HG03095 (cell line): ENCODE results near the gene NCL.
"Not testable (repeated sequence)": the region's sequence is repeated elsewhere in the genome, so short reads cannot be mapped to it uniquely, and the experiment has no call there.

Experiments
- ATAC-seq: cut with Tn5 transposase; IDR thresholded peaks from one replicate; pipeline ENCODE4 v1.9.1; 2021; ENCODE audit warnings: moderate library complexity; ENCODE audit not compliant: unreplicated experiment

Gene NCL

DNA sequence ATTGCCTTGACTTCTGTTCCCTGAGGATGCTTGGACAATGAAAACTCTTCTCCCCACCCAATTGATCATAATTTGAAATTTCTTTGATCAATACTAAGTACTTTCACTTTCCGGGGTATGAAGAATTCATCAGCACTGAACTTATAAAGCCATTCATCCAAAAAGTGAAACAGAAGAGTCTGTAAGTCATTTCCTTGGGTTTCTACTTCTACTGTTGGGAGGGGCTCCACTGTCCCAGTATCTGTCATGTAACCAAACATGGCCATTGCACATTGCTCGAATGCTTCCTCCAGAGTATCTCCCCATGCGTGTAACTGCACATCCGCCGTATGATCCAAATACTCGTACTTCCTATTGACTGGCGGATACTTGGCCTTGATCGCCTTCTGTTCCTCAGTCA is 30.3 kb downstream of the NCL start:
- no peak for ATAC-seq

GRCh38 chr2:231431606-231432005 is 32.7 kb downstream of the NCL start:
- no peak for ATAC-seq

DNA sequence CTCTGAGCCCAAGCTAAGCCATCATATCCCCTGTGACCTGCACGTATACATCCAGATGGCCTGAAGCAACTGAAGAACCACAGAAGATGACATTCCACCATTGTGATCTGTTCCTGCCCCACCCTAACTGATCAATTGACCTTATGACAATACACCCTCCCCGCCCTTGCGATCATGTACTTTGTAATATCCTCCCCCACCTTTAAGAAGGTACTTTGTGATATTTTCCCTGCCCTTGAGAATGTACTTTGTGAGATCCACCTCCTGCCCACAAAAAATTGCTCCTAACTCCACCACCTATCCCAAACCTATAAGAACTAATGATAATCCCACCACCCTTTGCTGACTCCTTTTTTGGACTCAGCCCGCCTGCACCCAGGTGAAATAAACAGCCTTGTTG is 33.8 kb downstream of the NCL start:
- not testable (repeated sequence) for ATAC-seq

GRCh38 chr2:231429901-231430300 is 34.4 kb downstream of the NCL start:
- ATAC-seq: no peak

DNA sequence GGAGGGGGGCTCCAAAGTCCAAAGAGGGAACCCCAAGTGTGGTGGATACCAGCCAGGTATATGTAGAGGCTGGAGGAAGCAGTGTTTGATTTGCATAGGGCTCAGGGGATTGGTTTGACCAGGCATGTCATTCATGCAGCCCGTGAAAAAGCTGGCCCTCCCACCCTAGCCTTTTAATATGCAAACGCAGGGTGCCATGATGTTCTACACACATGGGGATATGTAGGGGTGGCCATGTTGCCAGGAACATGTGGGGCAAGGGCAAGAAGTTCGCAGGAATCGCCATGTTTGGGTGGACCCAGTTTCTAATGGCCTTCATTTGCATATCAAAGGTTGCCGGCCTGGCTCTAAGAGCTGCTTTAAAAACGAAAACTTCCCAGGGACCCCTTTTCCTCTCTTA is 35.1 kb downstream of the NCL start:
- ATAC-seq: no peak

- no peak for ATAC-seq
Measured at GRCh38 chr2:231427116-231427515, 37.2 kb downstream of the NCL start.

GRCh38 chr2:231425811-231426703 is 38.2 kb downstream of the NCL start:
- ATAC-seq: no peak

DNA sequence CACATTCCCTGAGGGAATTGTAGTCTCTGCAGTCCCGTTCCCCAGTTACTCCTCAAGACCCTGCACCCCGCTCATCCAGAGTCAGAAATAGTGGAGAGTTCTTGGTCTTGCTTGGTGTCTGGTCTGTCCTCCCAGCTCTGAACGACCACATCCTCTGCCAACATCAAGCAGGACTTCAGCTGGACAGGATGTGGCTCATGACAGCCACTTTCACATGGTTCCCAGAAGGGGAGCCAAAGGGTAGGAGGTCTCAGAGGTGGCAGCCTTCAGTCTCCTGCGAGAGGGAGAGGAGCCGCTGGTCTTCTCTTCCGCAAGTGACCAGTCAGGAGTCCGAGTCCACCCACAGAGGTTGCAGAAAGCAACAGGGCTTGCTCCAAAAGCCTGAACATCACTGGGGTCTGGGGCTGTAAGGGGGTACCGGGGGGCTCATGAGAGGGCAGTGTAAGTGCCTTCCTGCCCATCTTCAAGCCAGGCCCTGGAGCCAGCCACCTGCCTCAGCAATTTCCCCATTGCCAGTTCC is 38.9 kb downstream of the NCL start:
- no peak for ATAC-seq

- ATAC-seq: no peak
Measured at GRCh38 chr2:231423176-231423575, 41.1 kb downstream of the NCL start.

DNA sequence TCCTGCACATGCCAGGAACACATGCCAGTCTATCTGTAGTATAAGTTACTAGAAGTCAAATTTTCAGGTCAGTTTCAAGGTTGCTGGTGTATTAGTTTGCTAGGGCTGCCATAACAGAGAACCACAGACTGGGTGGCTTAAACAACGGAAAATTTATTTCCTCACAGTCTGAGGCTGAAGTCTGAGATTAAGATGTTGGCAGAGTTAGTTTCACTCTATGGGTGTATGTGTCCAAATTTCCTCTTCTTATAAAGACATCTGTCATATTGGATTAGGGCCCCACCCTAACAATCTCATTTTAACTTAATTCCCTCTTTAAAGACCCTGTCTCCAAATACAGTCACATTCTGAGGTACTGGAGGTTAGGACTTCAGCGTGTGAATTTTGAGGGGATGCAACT is 42.2 kb downstream of the NCL start:
- no peak for ATAC-seq

DNA sequence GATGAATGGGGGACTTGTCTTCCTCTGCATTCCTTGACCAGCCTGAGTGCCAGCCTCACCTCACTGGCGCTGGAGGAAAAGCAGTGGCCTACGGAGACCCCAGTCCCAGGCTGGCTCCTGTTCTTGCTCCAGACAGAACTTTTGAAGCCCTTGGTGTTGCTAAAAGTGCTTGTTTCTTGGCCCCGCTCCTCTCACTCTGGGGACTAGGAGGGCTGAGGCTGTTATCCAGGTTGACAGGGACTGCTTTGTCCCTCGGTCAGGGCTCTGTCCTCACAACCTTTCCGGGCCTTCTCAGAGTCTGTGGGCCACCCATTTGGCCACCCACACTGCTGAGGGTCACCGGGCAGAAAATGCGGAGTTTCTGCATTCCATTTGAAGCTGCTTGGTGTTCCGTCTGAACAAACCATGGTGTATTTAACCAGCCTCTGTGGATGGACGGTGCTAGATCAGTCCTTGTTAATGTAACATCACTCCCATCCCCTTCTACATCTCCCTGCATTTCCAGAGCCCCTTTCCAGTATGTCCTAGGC is 43.2 kb downstream of the NCL start:
- no peak for ATAC-seq

DNA sequence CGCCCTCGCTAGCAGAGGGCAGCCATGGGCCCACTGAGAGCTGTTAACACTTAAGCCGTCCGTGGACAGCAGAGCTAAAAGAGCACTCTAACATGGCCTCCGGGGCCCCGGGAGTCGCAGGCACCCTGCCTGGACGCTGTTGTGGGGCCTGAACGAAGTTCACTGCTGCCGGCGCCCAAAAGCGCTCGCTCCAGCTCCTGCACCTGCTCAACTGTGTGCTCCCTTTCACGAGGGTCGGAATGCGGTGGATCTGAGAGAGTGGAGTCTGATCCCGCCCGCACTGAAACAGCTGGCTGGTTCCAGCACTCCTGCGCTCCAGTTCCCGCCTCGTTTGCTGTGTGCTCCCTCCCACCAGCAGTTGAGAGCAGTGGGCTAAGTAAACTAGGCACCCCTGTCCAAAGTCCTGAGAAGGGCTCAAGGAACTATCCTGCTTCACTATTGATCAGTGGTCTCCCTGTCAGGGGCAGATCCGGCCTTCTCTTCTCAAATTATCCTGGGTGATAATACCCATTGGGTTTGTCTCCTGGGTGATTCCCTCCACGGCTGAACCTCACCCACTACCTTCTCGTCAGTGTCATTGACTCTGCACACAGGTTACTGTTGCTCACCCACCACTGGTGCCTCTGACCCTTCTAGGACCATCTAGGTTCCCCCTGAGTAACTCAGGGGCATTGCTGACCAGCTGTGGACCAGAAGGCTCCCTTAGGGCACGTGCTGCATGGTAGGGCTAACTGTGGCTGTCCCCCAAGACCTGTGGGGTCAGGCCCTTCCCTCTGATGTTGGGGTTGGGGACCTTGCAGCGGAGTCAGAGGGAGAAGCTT is 45.3 kb downstream of the NCL start:
- no peak for ATAC-seq

GRCh38 chr2:231415029-231415428 is 49.3 kb downstream of the NCL start:
- ATAC-seq: no peak

DNA sequence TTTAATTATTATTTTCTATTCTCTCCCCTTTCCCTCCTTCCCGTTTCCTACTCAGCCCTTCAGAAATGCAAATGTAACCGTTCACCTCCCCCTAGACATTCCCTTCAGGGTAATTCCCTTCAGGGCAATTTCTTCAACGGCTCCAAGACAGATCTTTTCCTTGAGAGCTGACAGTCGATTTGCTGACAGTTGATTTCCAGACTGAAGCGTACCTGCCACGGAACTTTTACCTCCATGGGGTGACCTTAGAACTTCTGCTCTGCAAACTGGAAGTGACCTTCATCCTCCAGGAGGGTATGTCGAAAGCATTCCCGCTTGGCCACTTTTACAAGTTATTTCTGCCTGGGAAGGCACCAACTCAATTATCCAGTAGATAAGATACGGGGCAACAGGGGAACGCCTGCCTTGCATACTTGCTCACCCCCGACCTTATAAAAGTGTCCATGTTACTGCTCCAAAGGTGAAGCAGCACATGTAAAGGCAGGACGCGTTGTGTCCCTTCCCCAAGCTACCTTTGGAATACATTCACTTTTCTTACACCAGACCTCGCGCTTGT is 50.3 kb downstream of the NCL start:
- no peak for ATAC-seq

DNA sequence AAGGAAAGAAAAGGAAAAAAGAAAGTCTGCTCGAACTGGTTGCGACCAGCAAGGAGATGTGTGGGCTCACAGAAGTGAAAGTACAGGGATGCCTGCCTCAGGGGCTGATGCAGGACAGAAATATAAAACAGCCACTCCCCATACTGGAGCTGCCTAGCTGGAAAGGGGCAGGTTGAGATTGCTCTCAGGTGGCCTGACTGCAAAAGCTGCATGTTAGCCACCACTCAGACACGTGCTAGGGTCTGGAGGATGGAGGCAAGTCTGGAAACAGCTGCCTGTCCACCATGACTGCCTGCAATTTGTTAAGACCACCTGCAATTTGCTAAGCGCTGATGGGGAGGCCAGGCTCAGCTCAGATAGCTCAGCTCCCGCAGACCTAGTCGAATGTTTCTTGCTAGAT is 50.8 kb downstream of the NCL start:
- ATAC-seq: no peak

GRCh38 chr2:231412618-231412963 is 51.7 kb downstream of the NCL start:
- ATAC-seq: no peak

DNA sequence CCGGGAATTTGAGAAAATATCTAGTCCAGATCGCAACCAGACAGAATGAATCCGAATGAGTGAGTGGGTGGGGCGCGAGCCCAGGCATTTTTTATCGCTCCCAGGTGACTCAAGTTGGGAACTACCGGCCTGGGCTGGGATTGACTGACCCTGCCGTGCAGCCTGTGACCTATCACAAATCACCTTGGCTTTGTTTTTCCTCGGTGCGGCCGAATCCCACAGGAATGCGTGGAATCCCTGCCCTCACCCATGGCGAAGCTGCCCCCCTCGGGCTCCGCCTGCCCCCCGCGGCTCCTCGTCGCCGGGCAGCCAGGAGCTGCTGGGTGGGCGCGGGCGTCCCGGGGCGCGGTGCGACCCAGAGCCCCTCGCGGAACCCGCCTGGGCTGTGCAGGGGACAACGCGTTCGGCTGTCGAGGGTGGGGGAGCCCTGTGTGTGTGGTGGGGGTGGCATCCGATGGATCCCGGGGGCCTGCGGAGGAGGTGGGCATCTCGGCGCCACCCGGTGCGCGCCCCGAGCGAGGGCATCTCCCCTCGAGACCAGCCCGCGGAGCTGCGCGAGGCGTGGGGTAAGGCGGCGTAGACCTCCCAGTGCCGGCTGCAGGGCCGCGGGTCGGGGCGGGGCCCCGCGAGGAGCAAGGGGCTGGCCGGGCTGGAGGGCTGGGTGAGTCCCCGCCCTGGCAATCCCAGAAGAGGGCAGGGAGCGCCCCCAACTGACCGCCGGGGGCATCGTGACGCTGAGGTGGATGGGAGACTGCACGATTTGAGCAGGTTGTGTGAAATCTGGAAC is 52.3 kb downstream of the NCL start:
- ATAC-seq: peak; percentile 96

GRCh38 chr2:231411237-231411636 is 53.0 kb downstream of the NCL start:
- no peak for ATAC-seq

DNA sequence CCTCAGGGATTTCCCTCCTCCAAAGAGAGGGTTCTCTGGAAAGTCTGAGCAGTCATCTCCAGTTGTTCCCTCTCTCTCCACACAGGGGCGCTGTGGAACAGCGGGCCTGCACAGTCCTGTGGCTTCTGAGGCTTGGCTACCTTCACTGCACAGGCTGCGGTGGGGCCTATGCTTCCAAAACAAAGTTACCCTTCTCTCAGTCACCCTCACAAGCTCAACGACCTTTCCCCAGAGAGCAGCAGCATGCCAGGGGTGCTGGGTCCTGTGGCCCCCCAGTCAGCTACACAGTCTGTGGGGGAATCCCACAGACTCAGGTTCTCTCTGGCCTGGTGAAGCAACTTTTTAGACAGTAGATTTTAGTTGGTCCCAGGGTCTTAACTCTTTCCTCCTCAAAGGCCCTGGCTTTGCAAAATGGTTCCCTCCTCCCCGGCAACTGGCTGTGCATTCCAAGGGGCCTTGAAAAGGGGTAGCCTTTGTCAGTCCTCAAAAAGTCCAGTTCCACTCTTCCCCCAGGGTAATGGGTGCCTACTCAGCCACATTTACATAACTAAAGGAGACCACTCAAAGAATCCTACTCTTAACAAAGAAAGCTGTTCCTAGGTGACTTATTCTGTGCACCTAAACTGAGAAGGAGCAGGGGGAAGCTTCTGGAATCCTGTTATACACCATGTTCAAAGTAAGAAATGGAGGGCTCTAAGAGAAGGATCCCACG is 53.8 kb downstream of the NCL start:
- no peak for ATAC-seq

DNA sequence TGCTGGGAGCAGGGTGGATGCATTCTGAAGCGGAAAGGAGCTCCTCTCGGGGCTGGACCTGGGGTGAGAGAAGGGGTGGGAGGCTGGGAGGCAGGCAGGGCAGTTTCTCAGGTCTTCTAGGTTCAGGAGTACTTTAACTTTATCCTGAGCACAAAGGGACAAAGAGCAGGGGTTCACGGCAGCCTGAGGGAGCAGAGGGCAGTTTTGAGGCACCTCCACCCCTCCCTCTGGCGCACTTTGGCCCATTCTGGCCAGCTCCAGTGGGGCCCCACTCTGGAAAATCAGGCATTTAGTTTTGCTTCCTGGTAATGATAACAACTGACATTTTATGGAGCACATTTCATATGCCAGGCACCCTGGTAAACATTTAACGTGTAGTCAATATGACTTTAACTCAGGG is 54.5 kb downstream of the NCL start:
- ATAC-seq: no peak
